GM23338 (cell line): ENCODE results near the gene CEP44. TPM values are rescaled to one million over a fixed set of nuclear protein-coding genes. Genes with fewer than 3 reads are reported as not detected.

ENCODE experiments used
- ATAC-seq: fragments of 200-7000 bp; cut with Tn5 transposase; 3 replicates; pipeline ENCODE4 v1.9.1; 2020
- DNase-seq: peaks from one replicate; pipeline ENCODE4 v3.0.0-alpha.2; 2015; ENCODE audit warnings: low spot score
- H2AFZ ChIP-seq: fragments of 200-600 bp; sonication (generic); 2 replicates; pipeline ENCODE4 v1.8.0; 2016; ENCODE audit warnings: antibody characterized with exemption, mild to moderate bottlenecking, moderate library complexity
- H3F3A ChIP-seq: fragments of 200-600 bp; sonication (generic); replicated peaks from 2 replicates; pipeline ENCODE4 v1.8.0; 2017; ENCODE audit warnings: antibody characterized with exemption, mixed run types, low read depth
- H3K27ac ChIP-seq: fragments of 200-600 bp; sonication (generic); 2 replicates; pipeline ENCODE4 v1.6.1; 2016; ENCODE audit warnings: low read depth
- H3K27me3 ChIP-seq: fragments of 200-600 bp; sonication (generic); 2 replicates; pipeline ENCODE4 v1.8.0; 2016; ENCODE audit warnings: mild to moderate bottlenecking, mixed run types, moderate library complexity; ENCODE audit not compliant: insufficient read depth
- H3K36me3 ChIP-seq: fragments of 200-600 bp; sonication (generic); 2 replicates; pipeline ENCODE4 v1.8.0; 2016; ENCODE audit warnings: mild to moderate bottlenecking; ENCODE audit not compliant: insufficient read depth
- H3K4me1 ChIP-seq: fragments of 200-600 bp; sonication (generic); 2 replicates; pipeline ENCODE4 v1.8.0; 2016; ENCODE audit warnings: mild to moderate bottlenecking, moderate library complexity; ENCODE audit not compliant: insufficient read depth
- H3K4me2 ChIP-seq: fragments of 200-600 bp; sonication (generic); 2 replicates; pipeline ENCODE4 v1.7.1; 2017; ENCODE audit warnings: mixed run types
- H3K4me3 ChIP-seq: fragments of 200-600 bp; sonication (generic); 2 replicates; pipeline ENCODE4 v1.6.1; 2016; ENCODE audit warnings: mixed run types
- H3K79me2 ChIP-seq: fragments of 200-600 bp; sonication (generic); replicated peaks from 2 replicates; pipeline ENCODE4 v1.8.0; 2017; ENCODE audit warnings: mild to moderate bottlenecking; ENCODE audit not compliant: insufficient read depth
- H3K9me2 ChIP-seq: fragments of 200-600 bp; sonication (generic); 2 replicates; pipeline ENCODE4 v1.8.0; 2017; ENCODE audit not compliant: insufficient read depth
- H4K20me1 ChIP-seq: fragments of 200-600 bp; sonication (generic); replicated peaks from 2 replicates; pipeline ENCODE4 v1.8.0; 2017; ENCODE audit warnings: mild to moderate bottlenecking; ENCODE audit not compliant: insufficient read depth
- H3K27ac Mint-ChIP-seq: 2 replicates; pipeline ENCODE4 v1.8.0; 2020; ENCODE audit warnings: inconsistent platforms, mild to moderate bottlenecking, moderate library complexity, mixed read lengths
- H3K27me3 Mint-ChIP-seq: 3 replicates; pipeline ENCODE4 v1.8.0; 2022; ENCODE audit warnings: low read depth, mild to moderate bottlenecking, moderate library complexity, mixed read lengths, inconsistent platforms; ENCODE audit not compliant: insufficient read depth, poor library complexity
- H3K36me3 Mint-ChIP-seq: 3 replicates; pipeline ENCODE4 v1.8.0; 2021; ENCODE audit warnings: low read depth, mild to moderate bottlenecking, inconsistent platforms, moderate library complexity, mixed read lengths
- H3K4me1 Mint-ChIP-seq: 3 replicates; pipeline ENCODE4 v1.8.0; 2020; ENCODE audit warnings: mild to moderate bottlenecking, inconsistent platforms, mixed read lengths
- H3K4me3 Mint-ChIP-seq: 3 replicates; pipeline ENCODE4 v1.8.0; 2021; ENCODE audit warnings: moderate library complexity, mild to moderate bottlenecking, inconsistent platforms, mixed read lengths
- H3K9me3 Mint-ChIP-seq: 3 replicates; pipeline ENCODE4 v1.8.0; 2020; ENCODE audit warnings: moderate library complexity, mild to moderate bottlenecking, inconsistent platforms, mixed read lengths
- ETS1 ChIP-seq: IDR thresholded peaks from 2 replicates; pipeline ENCODE4 v1.6.1; 2016; ENCODE audit warnings: antibody characterized with exemption
- EZH2 ChIP-seq: fragments of 200-600 bp; sonication (generic); IDR thresholded peaks from one replicate; pipeline ENCODE4 v1.8.0; 2017; ENCODE audit warnings: antibody characterized with exemption, mild to moderate bottlenecking, low read depth; ENCODE audit not compliant: unreplicated experiment
- EZH2phosphoT487 ChIP-seq: fragments of 200-600 bp; sonication (generic); IDR thresholded peaks from one replicate; pipeline ENCODE4 v1.8.1; 2018; ENCODE audit warnings: antibody characterized with exemption; ENCODE audit not compliant: unreplicated experiment
- JUNB ChIP-seq: IDR thresholded peaks from one replicate; pipeline ENCODE4 v1.6.1; 2016; ENCODE audit warnings: antibody characterized with exemption; ENCODE audit not compliant: unreplicated experiment
- POLR2AphosphoS5 ChIP-seq: IDR thresholded peaks from 2 replicates; pipeline ENCODE4 v1.6.1; 2016; ENCODE audit warnings: antibody characterized with exemption, low read depth
- STAT1 ChIP-seq: IDR thresholded peaks from one replicate; pipeline ENCODE4 v1.6.1; 2016; ENCODE audit warnings: antibody characterized with exemption; ENCODE audit not compliant: unreplicated experiment
- ZNF114 ChIP-seq: fragments of 250-450 bp; sonication (Bioruptor Pico); IDR thresholded peaks from 2 replicates; pipeline ENCODE4 v1.5.0; 2020; ENCODE audit warnings: mild to moderate bottlenecking, moderate library complexity
- ZNF331 ChIP-seq: fragments of 250-450 bp; sonication (Bioruptor Pico); IDR thresholded peaks from 2 replicates; pipeline ENCODE4 v1.5.0; 2020; ENCODE audit warnings: low read depth, mild to moderate bottlenecking, moderate library complexity
- polyA plus RNA-seq: library from polyadenylated mRNA; unstranded; fragments of >200 nt; fragmentation: Nextera tagmentation; extraction: Ambion mirVana; gene quantifications from 2 replicates; pipeline ENCODE4 v1.2.1, GENCODE V29; 2016
- total RNA-seq: library from RNA; depleted of rRNA; stranded (reverse); fragments of >200 nt; shearing (Covaris generic); gene quantifications from 2 replicates; pipeline ENCODE4 v1.2.3, GENCODE V29; 2014
- TF ChIP-seq, protein P1 (sequence below): fragments of 250-450 bp; sonication (Bioruptor Pico); IDR thresholded peaks from 2 replicates; pipeline ENCODE4 v1.5.0; 2020; ENCODE audit warnings: mild to moderate bottlenecking, moderate library complexity
- TF ChIP-seq, protein P2 (sequence below): IDR thresholded peaks from one replicate; pipeline ENCODE4 v1.6.1; 2018; ENCODE audit warnings: antibody characterized with exemption; ENCODE audit not compliant: unreplicated experiment

CEP44 gene
- total and polyA plus RNA-seq, 2 experiments from 2014 or later: 12.1 to 17.4 TPM

GRCh38 chr4:174380699-174381439 is 97.2 kb downstream of the CEP44 start (continued):
- TF ChIP-seq ZNF331 (CRISPR knock-in tag) (no peak), POLR2AphosphoS5 (no peak), JUNB (no peak), ETS1 (no peak)
- TF ChIP-seq, protein P1, sequence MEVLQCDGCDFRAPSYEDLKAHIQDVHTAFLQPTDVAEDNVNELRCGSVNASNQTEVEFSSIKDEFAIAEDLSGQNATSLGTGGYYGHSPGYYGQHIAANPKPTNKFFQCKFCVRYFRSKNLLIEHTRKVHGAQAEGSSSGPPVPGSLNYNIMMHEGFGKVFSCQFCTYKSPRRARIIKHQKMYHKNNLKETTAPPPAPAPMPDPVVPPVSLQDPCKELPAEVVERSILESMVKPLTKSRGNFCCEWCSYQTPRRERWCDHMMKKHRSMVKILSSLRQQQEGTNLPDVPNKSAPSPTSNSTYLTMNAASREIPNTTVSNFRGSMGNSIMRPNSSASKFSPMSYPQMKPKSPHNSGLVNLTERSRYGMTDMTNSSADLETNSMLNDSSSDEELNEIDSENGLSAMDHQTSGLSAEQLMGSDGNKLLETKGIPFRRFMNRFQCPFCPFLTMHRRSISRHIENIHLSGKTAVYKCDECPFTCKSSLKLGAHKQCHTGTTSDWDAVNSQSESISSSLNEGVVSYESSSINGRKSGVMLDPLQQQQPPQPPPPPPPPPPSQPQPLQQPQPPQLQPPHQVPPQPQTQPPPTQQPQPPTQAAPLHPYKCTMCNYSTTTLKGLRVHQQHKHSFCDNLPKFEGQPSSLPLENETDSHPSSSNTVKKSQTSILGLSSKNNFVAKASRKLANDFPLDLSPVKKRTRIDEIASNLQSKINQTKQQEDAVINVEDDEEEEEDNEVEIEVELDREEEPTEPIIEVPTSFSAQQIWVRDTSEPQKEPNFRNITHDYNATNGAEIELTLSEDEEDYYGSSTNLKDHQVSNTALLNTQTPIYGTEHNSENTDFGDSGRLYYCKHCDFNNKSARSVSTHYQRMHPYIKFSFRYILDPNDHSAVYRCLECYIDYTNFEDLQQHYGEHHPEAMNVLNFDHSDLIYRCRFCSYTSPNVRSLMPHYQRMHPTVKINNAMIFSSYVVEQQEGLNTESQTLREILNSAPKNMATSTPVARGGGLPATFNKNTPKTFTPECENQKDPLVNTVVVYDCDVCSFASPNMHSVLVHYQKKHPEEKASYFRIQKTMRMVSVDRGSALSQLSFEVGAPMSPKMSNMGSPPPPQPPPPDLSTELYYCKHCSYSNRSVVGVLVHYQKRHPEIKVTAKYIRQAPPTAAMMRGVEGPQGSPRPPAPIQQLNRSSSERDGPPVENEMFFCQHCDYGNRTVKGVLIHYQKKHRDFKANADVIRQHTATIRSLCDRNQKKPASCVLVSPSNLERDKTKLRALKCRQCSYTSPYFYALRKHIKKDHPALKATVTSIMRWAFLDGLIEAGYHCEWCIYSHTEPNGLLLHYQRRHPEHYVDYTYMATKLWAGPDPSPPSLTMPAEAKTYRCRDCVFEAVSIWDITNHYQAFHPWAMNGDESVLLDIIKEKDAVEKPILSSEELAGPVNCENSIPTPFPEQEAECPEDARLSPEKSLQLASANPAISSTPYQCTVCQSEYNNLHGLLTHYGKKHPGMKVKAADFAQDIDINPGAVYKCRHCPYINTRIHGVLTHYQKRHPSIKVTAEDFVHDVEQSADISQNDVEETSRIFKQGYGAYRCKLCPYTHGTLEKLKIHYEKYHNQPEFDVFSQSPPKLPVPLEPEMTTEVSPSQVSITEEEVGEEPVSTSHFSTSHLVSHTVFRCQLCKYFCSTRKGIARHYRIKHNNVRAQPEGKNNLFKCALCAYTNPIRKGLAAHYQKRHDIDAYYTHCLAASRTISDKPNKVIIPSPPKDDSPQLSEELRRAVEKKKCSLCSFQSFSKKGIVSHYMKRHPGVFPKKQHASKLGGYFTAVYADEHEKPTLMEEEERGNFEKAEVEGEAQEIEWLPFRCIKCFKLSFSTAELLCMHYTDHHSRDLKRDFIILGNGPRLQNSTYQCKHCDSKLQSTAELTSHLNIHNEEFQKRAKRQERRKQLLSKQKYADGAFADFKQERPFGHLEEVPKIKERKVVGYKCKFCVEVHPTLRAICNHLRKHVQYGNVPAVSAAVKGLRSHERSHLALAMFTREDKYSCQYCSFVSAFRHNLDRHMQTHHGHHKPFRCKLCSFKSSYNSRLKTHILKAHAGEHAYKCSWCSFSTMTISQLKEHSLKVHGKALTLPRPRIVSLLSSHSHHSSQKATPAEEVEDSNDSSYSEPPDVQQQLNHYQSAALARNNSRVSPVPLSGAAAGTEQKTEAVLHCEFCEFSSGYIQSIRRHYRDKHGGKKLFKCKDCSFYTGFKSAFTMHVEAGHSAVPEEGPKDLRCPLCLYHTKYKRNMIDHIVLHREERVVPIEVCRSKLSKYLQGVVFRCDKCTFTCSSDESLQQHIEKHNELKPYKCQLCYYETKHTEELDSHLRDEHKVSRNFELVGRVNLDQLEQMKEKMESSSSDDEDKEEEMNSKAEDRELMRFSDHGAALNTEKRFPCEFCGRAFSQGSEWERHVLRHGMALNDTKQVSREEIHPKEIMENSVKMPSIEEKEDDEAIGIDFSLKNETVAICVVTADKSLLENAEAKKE (CRISPR knock-in tag): no peak

GRCh38 chr4:174381440-174381800 is 97.7 kb downstream of the CEP44 start:
- Mint-ChIP-seq H3K4me3 (no peak overlapping the region), H3K27me3 (peaks cover 4% of the 10 kb centered on the region), H3K9me3 (peaks cover 8% of the 10 kb centered on the region; the same call in 1 of the 3 replicates), H3K27ac (no peak overlapping the region), H3K36me3 (peaks cover 2% of the 10 kb centered on the region; the same call in 2 of the 3 replicates), H3K4me1 (peaks cover 22% of the 10 kb centered on the region)
- no peaks in the 10 kb centered on the region for H4K20me1 ChIP-seq
- no peaks in the 10 kb centered on the region; the same call in 1 of the 2 replicates for H3K9me2 ChIP-seq
- DNase-seq (no peak), ATAC-seq (no peak)
- no peaks in the 10 kb centered on the region for H3K27me3 ChIP-seq
- H3K4me2 ChIP-seq: 0 out of 2 replicates have a peak overlapping the region, but pooled peaks have one; percentile 15
- H3K4me1 ChIP-seq: peaks cover 42% of the 10 kb centered on the region
- H3K36me3 ChIP-seq: no peaks in the 10 kb centered on the region
- no peaks in the 10 kb centered on the region for H3K79me2 ChIP-seq
- H2AFZ ChIP-seq: 0 out of 2 replicates have a peak overlapping the region, but pooled peaks have one; percentile 3
- no peak overlapping the region for H3K4me3 ChIP-seq
- 0 out of 2 replicates have a peak, but pooled peaks cover 2% of the 10 kb centered on the region for H3F3A ChIP-seq
- peak overlapping the region; percentile 27; the same call in 1 of the 2 replicates for H3K27ac ChIP-seq
- TF ChIP-seq POLR2AphosphoS5 (no peak), EZH2phosphoT487 (no peak), EZH2 (no peak), JUNB (no peak), ZNF331 (CRISPR knock-in tag) (no peak), STAT1 (no peak), ZNF114 (CRISPR knock-in tag) (no peak), ETS1 (no peak)
- TF ChIP-seq, protein P2, sequence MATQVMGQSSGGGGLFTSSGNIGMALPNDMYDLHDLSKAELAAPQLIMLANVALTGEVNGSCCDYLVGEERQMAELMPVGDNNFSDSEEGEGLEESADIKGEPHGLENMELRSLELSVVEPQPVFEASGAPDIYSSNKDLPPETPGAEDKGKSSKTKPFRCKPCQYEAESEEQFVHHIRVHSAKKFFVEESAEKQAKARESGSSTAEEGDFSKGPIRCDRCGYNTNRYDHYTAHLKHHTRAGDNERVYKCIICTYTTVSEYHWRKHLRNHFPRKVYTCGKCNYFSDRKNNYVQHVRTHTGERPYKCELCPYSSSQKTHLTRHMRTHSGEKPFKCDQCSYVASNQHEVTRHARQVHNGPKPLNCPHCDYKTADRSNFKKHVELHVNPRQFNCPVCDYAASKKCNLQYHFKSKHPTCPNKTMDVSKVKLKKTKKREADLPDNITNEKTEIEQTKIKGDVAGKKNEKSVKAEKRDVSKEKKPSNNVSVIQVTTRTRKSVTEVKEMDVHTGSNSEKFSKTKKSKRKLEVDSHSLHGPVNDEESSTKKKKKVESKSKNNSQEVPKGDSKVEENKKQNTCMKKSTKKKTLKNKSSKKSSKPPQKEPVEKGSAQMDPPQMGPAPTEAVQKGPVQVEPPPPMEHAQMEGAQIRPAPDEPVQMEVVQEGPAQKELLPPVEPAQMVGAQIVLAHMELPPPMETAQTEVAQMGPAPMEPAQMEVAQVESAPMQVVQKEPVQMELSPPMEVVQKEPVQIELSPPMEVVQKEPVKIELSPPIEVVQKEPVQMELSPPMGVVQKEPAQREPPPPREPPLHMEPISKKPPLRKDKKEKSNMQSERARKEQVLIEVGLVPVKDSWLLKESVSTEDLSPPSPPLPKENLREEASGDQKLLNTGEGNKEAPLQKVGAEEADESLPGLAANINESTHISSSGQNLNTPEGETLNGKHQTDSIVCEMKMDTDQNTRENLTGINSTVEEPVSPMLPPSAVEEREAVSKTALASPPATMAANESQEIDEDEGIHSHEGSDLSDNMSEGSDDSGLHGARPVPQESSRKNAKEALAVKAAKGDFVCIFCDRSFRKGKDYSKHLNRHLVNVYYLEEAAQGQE: no peak
